Liver (tissue), 3 donors: ENCODE data around the gene HDAC3.

ENCODE experiments used
- EGR1 ChIP-seq, 2 donors: IDR thresholded peaks; 2 replicates each; pipeline ENCODE4 v1.6.1; 2016 to 2018; ENCODE audit warnings: antibody characterized with exemption in 2 of 2, low read depth in 2 of 2
- FOXA1 ChIP-seq: IDR thresholded peaks from 2 replicates; pipeline ENCODE4 v1.6.1; 2016; ENCODE audit warnings: antibody characterized with exemption
- GABPA ChIP-seq, 2 donors: IDR thresholded peaks in 1 of 2; conservative IDR thresholded peaks in 1 of 2; 2 replicates each; pipeline ENCODE4 v1.6.1; 2016; ENCODE audit warnings: antibody characterized with exemption in 2 of 2, mild to moderate bottlenecking in 1 of 2, moderate library complexity in 1 of 2
- HNF4A ChIP-seq, 2 donors: conservative IDR thresholded peaks; 2 replicates each; pipeline ENCODE4 v1.6.1; 2016; ENCODE audit warnings: antibody characterized with exemption in 2 of 2, mild to moderate bottlenecking in 2 of 2
- JUND ChIP-seq, 2 donors: IDR thresholded peaks; 2 replicates each; pipeline ENCODE4 v1.6.1; 2016; ENCODE audit warnings: antibody characterized with exemption in 2 of 2
- RAD21 ChIP-seq, 2 donors: IDR thresholded peaks; 2 replicates each; pipeline ENCODE4 v1.6.1; 2016; ENCODE audit warnings: antibody characterized with exemption in 2 of 2, mild to moderate bottlenecking in 2 of 2
- RXRA ChIP-seq, 2 donors: IDR thresholded peaks; 2 replicates each; pipeline ENCODE4 v1.6.1; 2017 to 2018; ENCODE audit warnings: antibody characterized with exemption in 2 of 2, mild to moderate bottlenecking in 1 of 2
- SP1 ChIP-seq: IDR thresholded peaks from 2 replicates; pipeline ENCODE4 v1.6.1; 2018; ENCODE audit warnings: antibody characterized with exemption, mild to moderate bottlenecking
- TAF1 ChIP-seq: conservative IDR thresholded peaks from 2 replicates; pipeline ENCODE4 v1.6.1; 2016; ENCODE audit warnings: antibody characterized with exemption, mild to moderate bottlenecking
- YY1 ChIP-seq: IDR thresholded peaks from 2 replicates; pipeline ENCODE4 v1.6.1; 2016; ENCODE audit warnings: antibody characterized with exemption, mild to moderate bottlenecking
- TF ChIP-seq, protein P1 (sequence below): fragments of 150-350 bp; IDR thresholded peaks from 2 replicates; pipeline ENCODE4 v1.5.1; 2017; ENCODE audit warnings: improper control_type of control experiment, low read depth, low read length; ENCODE audit not compliant: missing input control
- TF ChIP-seq, protein P2 (sequence below): IDR thresholded peaks from 2 replicates; pipeline ENCODE4 v1.6.1; 2016; ENCODE audit warnings: antibody characterized with exemption
- TF ChIP-seq, protein P3 (sequence below): IDR thresholded peaks from 2 replicates; pipeline ENCODE4 v1.6.1; 2016; ENCODE audit warnings: antibody characterized with exemption, mild to moderate bottlenecking
- TF ChIP-seq, protein P4 (sequence below): IDR thresholded peaks from 2 replicates; pipeline ENCODE4 v1.6.1; 2016; ENCODE audit warnings: antibody characterized with exemption
- donor health status: healthy.
- donor health status: healthy.

DNA sequence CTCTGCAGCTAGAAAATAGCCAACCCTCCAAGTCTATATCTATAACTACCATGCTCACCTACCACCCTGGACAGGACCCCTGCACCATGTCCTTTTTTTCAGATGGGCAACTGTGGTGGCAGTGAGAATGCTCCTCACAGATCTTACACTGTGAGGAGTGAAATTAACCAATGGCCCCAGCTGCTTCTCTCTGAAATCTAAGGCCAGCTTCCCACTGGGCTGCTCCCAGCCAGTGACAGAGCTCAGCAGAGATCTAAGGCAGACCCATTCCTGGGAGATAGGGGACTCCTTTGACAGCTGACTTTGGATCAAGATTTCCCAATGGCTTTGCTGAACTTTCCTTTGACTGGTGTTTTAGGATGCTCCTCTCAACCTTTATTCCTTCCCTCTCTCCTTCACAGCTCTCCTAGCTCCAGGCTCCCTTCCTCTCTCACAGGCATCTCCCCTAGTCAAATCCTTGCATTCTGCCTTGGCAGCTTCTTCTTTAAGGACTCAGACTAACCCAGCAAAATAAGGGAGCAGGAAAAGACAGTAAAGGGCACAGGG is 47.0 kb upstream of the HDAC3 start:
- TF ChIP-seq YY1, result no peak
- TF ChIP-seq RXRA (IDR thresholded peaks at IDR 0.05), result no peak
- TF ChIP-seq, protein P1, sequence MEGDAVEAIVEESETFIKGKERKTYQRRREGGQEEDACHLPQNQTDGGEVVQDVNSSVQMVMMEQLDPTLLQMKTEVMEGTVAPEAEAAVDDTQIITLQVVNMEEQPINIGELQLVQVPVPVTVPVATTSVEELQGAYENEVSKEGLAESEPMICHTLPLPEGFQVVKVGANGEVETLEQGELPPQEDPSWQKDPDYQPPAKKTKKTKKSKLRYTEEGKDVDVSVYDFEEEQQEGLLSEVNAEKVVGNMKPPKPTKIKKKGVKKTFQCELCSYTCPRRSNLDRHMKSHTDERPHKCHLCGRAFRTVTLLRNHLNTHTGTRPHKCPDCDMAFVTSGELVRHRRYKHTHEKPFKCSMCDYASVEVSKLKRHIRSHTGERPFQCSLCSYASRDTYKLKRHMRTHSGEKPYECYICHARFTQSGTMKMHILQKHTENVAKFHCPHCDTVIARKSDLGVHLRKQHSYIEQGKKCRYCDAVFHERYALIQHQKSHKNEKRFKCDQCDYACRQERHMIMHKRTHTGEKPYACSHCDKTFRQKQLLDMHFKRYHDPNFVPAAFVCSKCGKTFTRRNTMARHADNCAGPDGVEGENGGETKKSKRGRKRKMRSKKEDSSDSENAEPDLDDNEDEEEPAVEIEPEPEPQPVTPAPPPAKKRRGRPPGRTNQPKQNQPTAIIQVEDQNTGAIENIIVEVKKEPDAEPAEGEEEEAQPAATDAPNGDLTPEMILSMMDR, result no peak
- TF ChIP-seq SP1, result no peak
- TF ChIP-seq RAD21 (IDR thresholded peaks at IDR 0.05), result no peak
- TF ChIP-seq TAF1, result no peak
- TF ChIP-seq, protein P2, sequence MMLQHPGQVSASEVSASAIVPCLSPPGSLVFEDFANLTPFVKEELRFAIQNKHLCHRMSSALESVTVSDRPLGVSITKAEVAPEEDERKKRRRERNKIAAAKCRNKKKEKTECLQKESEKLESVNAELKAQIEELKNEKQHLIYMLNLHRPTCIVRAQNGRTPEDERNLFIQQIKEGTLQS, result no peak
- TF ChIP-seq FOXA1, result no peak
- TF ChIP-seq, protein P3, sequence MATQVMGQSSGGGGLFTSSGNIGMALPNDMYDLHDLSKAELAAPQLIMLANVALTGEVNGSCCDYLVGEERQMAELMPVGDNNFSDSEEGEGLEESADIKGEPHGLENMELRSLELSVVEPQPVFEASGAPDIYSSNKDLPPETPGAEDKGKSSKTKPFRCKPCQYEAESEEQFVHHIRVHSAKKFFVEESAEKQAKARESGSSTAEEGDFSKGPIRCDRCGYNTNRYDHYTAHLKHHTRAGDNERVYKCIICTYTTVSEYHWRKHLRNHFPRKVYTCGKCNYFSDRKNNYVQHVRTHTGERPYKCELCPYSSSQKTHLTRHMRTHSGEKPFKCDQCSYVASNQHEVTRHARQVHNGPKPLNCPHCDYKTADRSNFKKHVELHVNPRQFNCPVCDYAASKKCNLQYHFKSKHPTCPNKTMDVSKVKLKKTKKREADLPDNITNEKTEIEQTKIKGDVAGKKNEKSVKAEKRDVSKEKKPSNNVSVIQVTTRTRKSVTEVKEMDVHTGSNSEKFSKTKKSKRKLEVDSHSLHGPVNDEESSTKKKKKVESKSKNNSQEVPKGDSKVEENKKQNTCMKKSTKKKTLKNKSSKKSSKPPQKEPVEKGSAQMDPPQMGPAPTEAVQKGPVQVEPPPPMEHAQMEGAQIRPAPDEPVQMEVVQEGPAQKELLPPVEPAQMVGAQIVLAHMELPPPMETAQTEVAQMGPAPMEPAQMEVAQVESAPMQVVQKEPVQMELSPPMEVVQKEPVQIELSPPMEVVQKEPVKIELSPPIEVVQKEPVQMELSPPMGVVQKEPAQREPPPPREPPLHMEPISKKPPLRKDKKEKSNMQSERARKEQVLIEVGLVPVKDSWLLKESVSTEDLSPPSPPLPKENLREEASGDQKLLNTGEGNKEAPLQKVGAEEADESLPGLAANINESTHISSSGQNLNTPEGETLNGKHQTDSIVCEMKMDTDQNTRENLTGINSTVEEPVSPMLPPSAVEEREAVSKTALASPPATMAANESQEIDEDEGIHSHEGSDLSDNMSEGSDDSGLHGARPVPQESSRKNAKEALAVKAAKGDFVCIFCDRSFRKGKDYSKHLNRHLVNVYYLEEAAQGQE, result no peak
- TF ChIP-seq HNF4A (conservative IDR thresholded peaks at IDR 0.05), result no peak
- TF ChIP-seq JUND (IDR thresholded peaks at IDR 0.05), result no peak
- TF ChIP-seq, protein P4, sequence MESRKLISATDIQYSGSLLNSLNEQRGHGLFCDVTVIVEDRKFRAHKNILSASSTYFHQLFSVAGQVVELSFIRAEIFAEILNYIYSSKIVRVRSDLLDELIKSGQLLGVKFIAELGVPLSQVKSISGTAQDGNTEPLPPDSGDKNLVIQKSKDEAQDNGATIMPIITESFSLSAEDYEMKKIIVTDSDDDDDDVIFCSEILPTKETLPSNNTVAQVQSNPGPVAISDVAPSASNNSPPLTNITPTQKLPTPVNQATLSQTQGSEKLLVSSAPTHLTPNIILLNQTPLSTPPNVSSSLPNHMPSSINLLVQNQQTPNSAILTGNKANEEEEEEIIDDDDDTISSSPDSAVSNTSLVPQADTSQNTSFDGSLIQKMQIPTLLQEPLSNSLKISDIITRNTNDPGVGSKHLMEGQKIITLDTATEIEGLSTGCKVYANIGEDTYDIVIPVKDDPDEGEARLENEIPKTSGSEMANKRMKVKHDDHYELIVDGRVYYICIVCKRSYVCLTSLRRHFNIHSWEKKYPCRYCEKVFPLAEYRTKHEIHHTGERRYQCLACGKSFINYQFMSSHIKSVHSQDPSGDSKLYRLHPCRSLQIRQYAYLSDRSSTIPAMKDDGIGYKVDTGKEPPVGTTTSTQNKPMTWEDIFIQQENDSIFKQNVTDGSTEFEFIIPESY, result no peak
- TF ChIP-seq EGR1 (IDR thresholded peaks at IDR 0.05; ENCODE audit: low read depth in 2 of 2), result no peak
- TF ChIP-seq GABPA (IDR thresholded peaks at IDR 0.05 in 1 of 2, conservative IDR thresholded peaks at IDR 0.05 in 1 of 2), result no peak
